ENCODE results near the gene IL36G. TPM values are rescaled to one million over a fixed set of nuclear protein-coding genes. Genes with fewer than 3 reads are reported as not detected.

The IL36G gene
- total and polyA plus RNA-seq, 9 of the 15 experiments (the other 6 are each of a cell fraction or from before 2014, with no cell fraction given), result not detected

DNA sequence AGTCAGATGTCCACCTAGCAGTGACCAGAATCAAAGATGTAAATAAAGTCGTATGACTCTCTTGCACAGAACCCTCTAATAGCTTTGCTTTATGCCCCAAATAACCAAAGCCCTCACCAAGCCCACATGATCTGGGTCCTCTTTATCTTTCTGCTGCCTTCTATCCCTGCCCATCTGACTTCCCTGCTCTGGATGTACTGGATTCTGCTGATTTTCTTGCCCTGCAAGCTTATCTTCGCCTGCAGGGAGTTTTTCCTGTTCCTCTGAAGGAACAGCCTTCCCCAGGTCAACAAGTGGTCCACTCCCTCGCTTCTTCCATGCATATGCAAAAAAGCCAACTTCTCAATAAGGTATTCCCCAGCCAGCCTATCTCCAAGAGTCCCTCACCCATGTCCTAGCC, 56.2 kb downstream of the IL36G start (continued):
- TF ChIP-seq, protein P1, sequence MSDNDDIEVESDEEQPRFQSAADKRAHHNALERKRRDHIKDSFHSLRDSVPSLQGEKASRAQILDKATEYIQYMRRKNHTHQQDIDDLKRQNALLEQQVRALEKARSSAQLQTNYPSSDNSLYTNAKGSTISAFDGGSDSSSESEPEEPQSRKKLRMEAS (CRISPR knock-in tag; IDR thresholded peaks at IDR 0.05), result no peak
- no peak for TF ChIP-seq KDM2B (CRISPR knock-in tag; IDR thresholded peaks at IDR 0.05)
- TF ChIP-seq NKRF (IDR thresholded peaks at IDR 0.05; ENCODE audit: borderline replicate concordance), result no peak
- TF ChIP-seq IFI16 (CRISPR knock-in tag; IDR thresholded peaks at IDR 0.05), result no peak
- peak; percentile 55; the same call in 1 of the 2 replicates for TF ChIP-seq FOXM1 (IDR thresholded peaks at IDR 0.05; ENCODE audit: low read depth)
- TF ChIP-seq FOXM1 (CRISPR knock-in tag; IDR thresholded peaks at IDR 0.05; ENCODE audit: low read depth), result no peak
- no peak for TF ChIP-seq HSF4 (CRISPR knock-in tag; IDR thresholded peaks at IDR 0.05; ENCODE audit: borderline replicate concordance)
- TF ChIP-seq, protein P2, sequence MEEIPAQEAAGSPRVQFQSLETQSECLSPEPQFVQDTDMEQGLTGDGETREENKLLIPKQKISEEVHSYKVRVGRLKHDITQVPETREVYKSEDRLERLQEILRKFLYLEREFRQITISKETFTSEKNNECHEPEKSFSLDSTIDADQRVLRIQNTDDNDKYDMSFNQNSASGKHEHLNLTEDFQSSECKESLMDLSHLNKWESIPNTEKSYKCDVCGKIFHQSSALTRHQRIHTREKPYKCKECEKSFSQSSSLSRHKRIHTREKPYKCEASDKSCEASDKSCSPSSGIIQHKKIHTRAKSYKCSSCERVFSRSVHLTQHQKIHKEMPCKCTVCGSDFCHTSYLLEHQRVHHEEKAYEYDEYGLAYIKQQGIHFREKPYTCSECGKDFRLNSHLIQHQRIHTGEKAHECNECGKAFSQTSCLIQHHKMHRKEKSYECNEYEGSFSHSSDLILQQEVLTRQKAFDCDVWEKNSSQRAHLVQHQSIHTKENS (CRISPR knock-in tag; IDR thresholded peaks at IDR 0.05), result no peak
- TF ChIP-seq NCOA1 (IDR thresholded peaks at IDR 0.05; ENCODE audit: low read depth), result peak; percentile 50; the same call in 1 of the 2 replicates
- TF ChIP-seq ZBED1 (IDR thresholded peaks at IDR 0.05), result no peak
- no peak for TF ChIP-seq HOMEZ (CRISPR knock-in tag; IDR thresholded peaks at IDR 0.05)
- TF ChIP-seq EZH2 (IDR thresholded peaks at IDR 0.05; ENCODE audit: borderline replicate concordance, low read depth, low read length), result no peak
- no peak for TF ChIP-seq NR1H2 (CRISPR knock-in tag; IDR thresholded peaks at IDR 0.05)
- TF ChIP-seq HNRNPLL (IDR thresholded peaks at IDR 0.05; ENCODE audit: low read depth, low read length, poor library complexity, severe bottlenecking), result no peak
- no peak for TF ChIP-seq TFAP4 (CRISPR knock-in tag; IDR thresholded peaks at IDR 0.05; ENCODE audit: borderline replicate concordance)
- peak; percentile 55; the same call in 1 of the 2 replicates for TF ChIP-seq SMAD3 (CRISPR knock-in tag; conservative IDR thresholded peaks at IDR 0.05)
- TF ChIP-seq ZFP1 (CRISPR knock-in tag; IDR thresholded peaks at IDR 0.05), result no peak
- no peak for TF ChIP-seq ZNF778 (CRISPR knock-in tag; IDR thresholded peaks at IDR 0.05)
- TF ChIP-seq MAZ (CRISPR knock-in tag; conservative IDR thresholded peaks at IDR 0.05 in 1 of 2, IDR thresholded peaks at IDR 0.05 in 1 of 2), result peak in 1 of 2 experiments; percentile 61; a peak in 2 of 4 replicates
- no peak for TF ChIP-seq ZBTB8A (IDR thresholded peaks at IDR 0.05; ENCODE audit: partially characterized antibody)
- no peak for TF ChIP-seq THAP7 (CRISPR knock-in tag; IDR thresholded peaks at IDR 0.05)
- no peak for TF ChIP-seq JUNB (CRISPR knock-in tag; conservative IDR thresholded peaks at IDR 0.05)
- TF ChIP-seq ELF2 (CRISPR knock-in tag; IDR thresholded peaks at IDR 0.05), result no peak

Data from K562 (cell line).